Left ventricle myocardium inferior (tissue), 1 donor: ENCODE results near the gene OR9A4. TPM values are rescaled to one million over a fixed set of nuclear protein-coding genes. Genes with fewer than 3 reads are reported as not detected.
"Not testable (repeated sequence)": the region's sequence is repeated elsewhere in the genome, so short reads cannot be mapped to it uniquely, and the experiment has no call there.

Experiments used
- DNase-seq: peaks from one replicate; pipeline ENCODE4 v3.0.0-alpha.2; 2020
- H3K27ac ChIP-seq: fragments of 200-600 bp; replicated peaks from 2 replicates; pipeline ENCODE4 v1.8.0; 2021
- H3K27me3 ChIP-seq: fragments of 200-600 bp; 2 replicates; pipeline ENCODE4 v1.8.0; 2021; ENCODE audit warnings: low read depth
- H3K36me3 ChIP-seq: fragments of 200-600 bp; 2 replicates; pipeline ENCODE4 v1.8.0; 2021
- H3K4me1 ChIP-seq: fragments of 200-600 bp; 2 replicates; pipeline ENCODE4 v1.8.0; 2021
- H3K4me3 ChIP-seq: fragments of 200-600 bp; 2 replicates; pipeline ENCODE4 v1.8.0; 2021; ENCODE audit warnings: mild to moderate bottlenecking, moderate library complexity
- H3K9me3 ChIP-seq: fragments of 200-600 bp; replicated peaks from 2 replicates; pipeline ENCODE4 v1.8.0; 2021
- CTCF ChIP-seq: fragments of 200-600 bp; IDR thresholded peaks from 2 replicates; pipeline ENCODE4 v1.8.0; 2021; ENCODE audit warnings: antibody characterized with exemption, mild to moderate bottlenecking, borderline replicate concordance
- intact Hi-C: fragments of 100-400 bp; cut with micrococcal nuclease; formaldehyde crosslinking; loops from one replicate; pipeline ENCODE4 v1.11.0; 2022
- total RNA-seq: library from RNA; stranded (reverse); fragmentation: NEBNext Ultra II Directional; extraction: Animal tissue kit (Norgen Biotek cat#: 25700); gene quantifications from one replicate; pipeline ENCODE4 v1.2.1, GENCODE V29; 2021
- donor health status: DM: no; HTN: yes; CAD: no; lungs with severe emphysema.

OR9A4 gene
- total RNA-seq, 1 donor from 2014 or later = not detected

- TF ChIP-seq CTCF = no peak
- no peak overlapping the region for H3K4me3 ChIP-seq
- H3K9me3 ChIP-seq = peaks cover 40% of the 10 kb centered on the region
Observed at GRCh38 chr7:141877365-141877764, 38.8 kb upstream of the OR9A4 start.

GRCh38 chr7:141880960-141881359, 35.2 kb upstream of the OR9A4 start:
- no peak overlapping the region for H3K27ac ChIP-seq
- no peak for TF ChIP-seq CTCF
- H3K9me3 ChIP-seq = peaks cover 24% of the 10 kb centered on the region

More at GRCh38 chr7:141877365-141877764, 38.8 kb upstream of the OR9A4 start:
- H3K27ac ChIP-seq = no peak overlapping the region
- no peak for DNase-seq
- no peaks in the 10 kb centered on the region for H3K27me3 ChIP-seq
- intact Hi-C loops = no loop called here
- no peaks in the 10 kb centered on the region for H3K36me3 ChIP-seq
- no peaks in the 10 kb centered on the region for H3K4me1 ChIP-seq

GRCh38 chr7:141884539-141885225, 31.5 kb upstream of the OR9A4 start:
- Histone ChIP-seq H3K27ac (no peak overlapping the region), H3K27me3 (no peaks in the 10 kb centered on the region), H3K9me3 (peaks cover 10% of the 10 kb centered on the region), H3K4me3 (no peak overlapping the region), H3K4me1 (no peaks in the 10 kb centered on the region), H3K36me3 (no peaks in the 10 kb centered on the region)
- TF ChIP-seq CTCF = no peak
- intact Hi-C loops = no loop called here
- DNase-seq = no peak

More at GRCh38 chr7:141880960-141881359, 35.2 kb upstream of the OR9A4 start:
- intact Hi-C loops = no loop called here
- no peaks in the 10 kb centered on the region for H3K27me3 ChIP-seq
- H3K4me3 ChIP-seq = no peak overlapping the region
- no peak for DNase-seq
- H3K4me1 ChIP-seq = no peaks in the 10 kb centered on the region
- H3K36me3 ChIP-seq = no peaks in the 10 kb centered on the region

GRCh38 chr7:141889321-141889720, 26.9 kb upstream of the OR9A4 start:
- intact Hi-C loops = no loop called here
- Histone ChIP-seq H3K36me3 (no peaks in the 10 kb centered on the region), H3K4me3 (no peak overlapping the region), H3K9me3 (peaks cover 26% of the 10 kb centered on the region), H3K4me1 (no peaks in the 10 kb centered on the region), H3K27me3 (no peaks in the 10 kb centered on the region), H3K27ac (no peak overlapping the region)
- DNase-seq = no peak
- no peak for TF ChIP-seq CTCF

- Histone ChIP-seq H3K36me3 (no peaks in the 10 kb centered on the region), H3K4me1 (no peaks in the 10 kb centered on the region), H3K9me3 (peaks cover 32% of the 10 kb centered on the region), H3K27me3 (no peaks in the 10 kb centered on the region), H3K4me3 (no peak overlapping the region), H3K27ac (no peak overlapping the region)
- no peak for DNase-seq
- intact Hi-C loops = no loop called here
- no peak for TF ChIP-seq CTCF
Observed at GRCh38 chr7:141891336-141891735, 24.9 kb upstream of the OR9A4 start.

- H3K4me1 ChIP-seq, H3K36me3 ChIP-seq, H3K4me3 ChIP-seq, H3K27ac ChIP-seq, intact Hi-C loops, DNase-seq, H3K27me3 ChIP-seq: not testable (repeated sequence)
- H3K9me3 ChIP-seq = peaks cover 34% of the 10 kb centered on the region
Observed at GRCh38 chr7:141899366-141899765, 16.8 kb upstream of the OR9A4 start.
